Measurements from ENCODE around the gene SYT9.

The SYT9 gene

GRCh38 chr11:7251836-7252682 is at the start of gene SYT9:
SYT9 (plus strand) TSS chr11:7251904; CDS start chr11:7252187, 283 bp downstream.
- DNase-seq, result peak; percentile 85

- DNase-seq, result no peak
Observed at GRCh38 chr11:7202412-7202811, 49.3 kb upstream of the SYT9 start.

- DNase-seq, result no peak
Observed at GRCh38 chr11:7204778-7205177, 46.9 kb upstream of the SYT9 start.

- peak; percentile 7 for DNase-seq
Observed at GRCh38 chr11:7208391-7208790, 43.3 kb upstream of the SYT9 start.

- no peak for DNase-seq
Observed at GRCh38 chr11:7219491-7219890, 32.2 kb upstream of the SYT9 start.

GRCh38 chr11:7220636-7221035 is 31.1 kb upstream of the SYT9 start:
- no peak for DNase-seq

- peak; percentile 75 for DNase-seq
Observed at GRCh38 chr11:7222619-7223018, 29.1 kb upstream of the SYT9 start.

- no peak for DNase-seq
Observed at GRCh38 chr11:7239877-7240276, 11.8 kb upstream of the SYT9 start.

- DNase-seq, result peak; percentile 9
Observed at GRCh38 chr11:7245341-7245740, 6.4 kb upstream of the SYT9 start.

- DNase-seq, result peak; percentile 8
Observed at GRCh38 chr11:7246179-7246578, 5.5 kb upstream of the SYT9 start.

- no peak for DNase-seq
Observed at GRCh38 chr11:7250166-7250565, 1.5 kb upstream of the SYT9 start.

- no peak for DNase-seq
Observed at GRCh38 chr11:7251487-7251835, 243 bp upstream of the SYT9 start.

- peak; percentile 45 for DNase-seq
Observed at GRCh38 chr11:7252683-7253213, 1.0 kb downstream of the SYT9 start.

GRCh38 chr11:7253800-7254199 is 2.1 kb downstream of the SYT9 start:
- DNase-seq, result no peak

- DNase-seq, result no peak
Observed at GRCh38 chr11:7254731-7255291, 3.1 kb downstream of the SYT9 start.

- DNase-seq, result no peak
Observed at GRCh38 chr11:7256943-7257342, 5.2 kb downstream of the SYT9 start.

GRCh38 chr11:7257724-7258123 is 6.0 kb downstream of the SYT9 start:
- DNase-seq, result peak; percentile 68

GRCh38 chr11:7261578-7261977 is 9.9 kb downstream of the SYT9 start:
- DNase-seq, result no peak

- DNase-seq, result no peak
Observed at GRCh38 chr11:7262672-7263071, 11.0 kb downstream of the SYT9 start.

- no peak for DNase-seq
Observed at GRCh38 chr11:7263842-7264241, 12.1 kb downstream of the SYT9 start.

GRCh38 chr11:7268758-7269157 is 17.1 kb downstream of the SYT9 start:
- DNase-seq, result no peak

GRCh38 chr11:7270233-7270865 is 18.6 kb downstream of the SYT9 start:
- DNase-seq, result no peak

- DNase-seq, result no peak
Observed at GRCh38 chr11:7272373-7272772, 20.7 kb downstream of the SYT9 start.

GRCh38 chr11:7275133-7275532 is 23.4 kb downstream of the SYT9 start:
- DNase-seq, result peak; percentile 86
